Measurements from ENCODE around the gene CD82. TPM values are rescaled to one million over a fixed set of nuclear protein-coding genes. Genes with fewer than 3 reads are reported as not detected.
"Not testable (repeated sequence)": the region's sequence is repeated elsewhere in the genome, so short reads cannot be mapped to it uniquely, and the experiment has no call there.

The CD82 gene
- polyA plus RNA-seq, 3 donors = 40.8 to 89.0 (median 43.0) TPM

DNA sequence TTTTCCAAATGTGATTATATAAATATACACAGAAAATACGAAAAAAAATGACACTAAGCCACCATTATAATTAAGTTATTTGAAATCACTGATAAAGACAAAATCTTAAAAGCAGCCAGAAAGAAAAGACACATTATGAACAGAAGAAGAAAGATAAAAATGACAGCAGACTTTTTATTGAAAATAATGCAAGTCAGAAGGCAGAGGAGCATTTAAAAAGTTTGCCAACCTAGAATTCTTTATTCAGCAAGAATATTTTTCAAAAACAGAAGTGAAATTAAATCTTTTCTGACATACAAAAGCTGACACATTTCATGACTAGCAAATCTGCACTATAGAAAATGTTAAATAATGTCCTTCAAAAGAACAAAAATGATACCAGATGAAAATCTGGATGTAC is 77.8 kb downstream of the CD82 start:
- H4K20me1 ChIP-seq (ENCODE audit: insufficient read depth, low read length) = no peaks in the 10 kb centered on the region
- peaks cover 7 to 25% of the 10 kb centered on the region in 2 donors for H3K9me3 ChIP-seq (replicated peaks in 1 of 2; ENCODE audit: control insufficient read depth in 1 of 2, insufficient read depth in 1 of 2, low read length in 2 of 2)
- Mint-ChIP-seq H3K4me3 (no peak overlapping the region), H3K27ac (no peak overlapping the region), H3K36me3 (peaks cover 5 to 15% of the 10 kb centered on the region in 2 donors), H3K27me3 (ENCODE audit: low read depth in 3 of 3) (peaks cover 0 to 4% (median 2%) of the 10 kb centered on the region in 3 donors), H3K4me1 (peaks cover 16% of the 10 kb centered on the region), H3K9me3 (peaks cover 20 to 26% (median 23%) of the 10 kb centered on the region in 7 donors)
- DNase-seq = no peak
- H3K27me3 ChIP-seq (ENCODE audit: control insufficient read depth in 2 of 2, insufficient read depth in 2 of 2, low read length in 2 of 2) = no peaks in the 10 kb centered on the region
- intact Hi-C loops (cut with micrococcal nuclease) = no loop called here
- no peak overlapping the region for H3K27ac ChIP-seq (ENCODE audit: low read depth in 1 of 2, low read length in 2 of 2)
- no peaks in the 10 kb centered on the region for H3K79me2 ChIP-seq (ENCODE audit: insufficient read depth, low read length)
- H3K4me1 ChIP-seq (ENCODE audit: control insufficient read depth in 1 of 2, insufficient read depth in 2 of 2, low read length in 2 of 2) = peaks cover 5 to 11% of the 10 kb centered on the region in 2 donors
- no CpG with 5 or more reads among the region's 1 CpG for WGBS (ENCODE audit: insufficient coverage)
- no peak overlapping the region for H3K9ac ChIP-seq (ENCODE audit: insufficient read depth, low read length, poor library complexity, severe bottlenecking)
- H3K36me3 ChIP-seq (replicated peaks in 1 of 2; ENCODE audit: control insufficient read depth in 1 of 2, insufficient read depth in 2 of 2, low read length in 2 of 2) = no peaks in the 10 kb centered on the region
- no peak overlapping the region for H2AFZ ChIP-seq (ENCODE audit: insufficient read depth, low read depth, low read length, poor library complexity, severe bottlenecking)
- no peak overlapping the region for H3K4me3 ChIP-seq (replicated peaks in 1 of 3; ENCODE audit: low read depth in 2 of 3, low read length in 3 of 3)
- TF ChIP-seq, protein P1, sequence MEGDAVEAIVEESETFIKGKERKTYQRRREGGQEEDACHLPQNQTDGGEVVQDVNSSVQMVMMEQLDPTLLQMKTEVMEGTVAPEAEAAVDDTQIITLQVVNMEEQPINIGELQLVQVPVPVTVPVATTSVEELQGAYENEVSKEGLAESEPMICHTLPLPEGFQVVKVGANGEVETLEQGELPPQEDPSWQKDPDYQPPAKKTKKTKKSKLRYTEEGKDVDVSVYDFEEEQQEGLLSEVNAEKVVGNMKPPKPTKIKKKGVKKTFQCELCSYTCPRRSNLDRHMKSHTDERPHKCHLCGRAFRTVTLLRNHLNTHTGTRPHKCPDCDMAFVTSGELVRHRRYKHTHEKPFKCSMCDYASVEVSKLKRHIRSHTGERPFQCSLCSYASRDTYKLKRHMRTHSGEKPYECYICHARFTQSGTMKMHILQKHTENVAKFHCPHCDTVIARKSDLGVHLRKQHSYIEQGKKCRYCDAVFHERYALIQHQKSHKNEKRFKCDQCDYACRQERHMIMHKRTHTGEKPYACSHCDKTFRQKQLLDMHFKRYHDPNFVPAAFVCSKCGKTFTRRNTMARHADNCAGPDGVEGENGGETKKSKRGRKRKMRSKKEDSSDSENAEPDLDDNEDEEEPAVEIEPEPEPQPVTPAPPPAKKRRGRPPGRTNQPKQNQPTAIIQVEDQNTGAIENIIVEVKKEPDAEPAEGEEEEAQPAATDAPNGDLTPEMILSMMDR (IDR thresholded peaks at IDR 0.05) = no peak
- no peak overlapping the region for H3K4me2 ChIP-seq (replicated peaks; ENCODE audit: extremely low read depth, low read length, poor library complexity, severe bottlenecking)

DNA sequence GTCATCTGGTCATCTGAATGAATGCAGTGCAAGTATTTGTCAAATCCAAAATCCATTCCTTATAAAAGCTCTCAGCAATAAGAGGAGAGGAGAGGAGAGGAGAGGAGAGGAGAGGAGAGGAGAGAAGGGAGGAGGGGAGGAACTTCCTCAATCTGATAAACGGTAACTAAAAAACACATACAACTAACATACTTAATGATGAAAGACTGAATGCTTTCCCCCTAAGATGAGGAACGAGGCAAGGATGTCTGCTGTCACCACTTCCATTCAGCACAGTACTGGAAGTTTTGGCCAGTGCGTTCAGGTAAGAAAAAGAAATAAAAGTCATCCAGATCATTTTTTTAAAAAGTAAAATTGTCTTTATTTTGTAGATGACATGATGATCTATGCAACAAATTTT is 80.4 kb downstream of the CD82 start:
- H3K36me3 ChIP-seq (replicated peaks in 1 of 2; ENCODE audit: control insufficient read depth in 1 of 2, insufficient read depth in 2 of 2, low read length in 2 of 2) = no peaks in the 10 kb centered on the region
- Mint-ChIP-seq H3K4me3 (no peak overlapping the region), H3K9me3 (peaks cover 15 to 23% (median 22%) of the 10 kb centered on the region in 7 donors), H3K36me3 (peaks cover 5 to 13% of the 10 kb centered on the region in 2 donors), H3K27ac (no peak overlapping the region), H3K27me3 (ENCODE audit: low read depth in 3 of 3) (peaks cover 2 to 13% (median 6%) of the 10 kb centered on the region in 3 donors), H3K4me1 (peaks cover 7% of the 10 kb centered on the region)
- H3K27ac ChIP-seq (ENCODE audit: low read depth in 1 of 2, low read length in 2 of 2) = no peak overlapping the region
- H3K4me3 ChIP-seq (replicated peaks in 1 of 3; ENCODE audit: low read depth in 2 of 3, low read length in 3 of 3) = no peak overlapping the region
- H3K4me2 ChIP-seq (replicated peaks; ENCODE audit: extremely low read depth, low read length, poor library complexity, severe bottlenecking) = no peak overlapping the region
- H2AFZ ChIP-seq (ENCODE audit: insufficient read depth, low read depth, low read length, poor library complexity, severe bottlenecking) = no peak overlapping the region
- no peak overlapping the region for H3K9ac ChIP-seq (ENCODE audit: insufficient read depth, low read length, poor library complexity, severe bottlenecking)
- TF ChIP-seq, protein P1 (IDR thresholded peaks at IDR 0.05) = no peak
- peaks cover 7 to 25% of the 10 kb centered on the region in 2 donors for H3K9me3 ChIP-seq (replicated peaks in 1 of 2; ENCODE audit: control insufficient read depth in 1 of 2, insufficient read depth in 1 of 2, low read length in 2 of 2)
- no peaks in the 10 kb centered on the region for H4K20me1 ChIP-seq (ENCODE audit: insufficient read depth, low read length)
- intact Hi-C loops (cut with micrococcal nuclease) = no loop called here
- no peaks in the 10 kb centered on the region for H3K79me2 ChIP-seq (ENCODE audit: insufficient read depth, low read length)
- no peak for DNase-seq
- no CpG with 5 or more reads among the region's 3 CpGs for WGBS (ENCODE audit: insufficient coverage)
- H3K4me1 ChIP-seq (ENCODE audit: control insufficient read depth in 1 of 2, insufficient read depth in 2 of 2, low read length in 2 of 2) = no peaks in the 10 kb centered on the region
- H3K27me3 ChIP-seq (ENCODE audit: control insufficient read depth in 2 of 2, insufficient read depth in 2 of 2, low read length in 2 of 2) = no peaks in the 10 kb centered on the region

DNA sequence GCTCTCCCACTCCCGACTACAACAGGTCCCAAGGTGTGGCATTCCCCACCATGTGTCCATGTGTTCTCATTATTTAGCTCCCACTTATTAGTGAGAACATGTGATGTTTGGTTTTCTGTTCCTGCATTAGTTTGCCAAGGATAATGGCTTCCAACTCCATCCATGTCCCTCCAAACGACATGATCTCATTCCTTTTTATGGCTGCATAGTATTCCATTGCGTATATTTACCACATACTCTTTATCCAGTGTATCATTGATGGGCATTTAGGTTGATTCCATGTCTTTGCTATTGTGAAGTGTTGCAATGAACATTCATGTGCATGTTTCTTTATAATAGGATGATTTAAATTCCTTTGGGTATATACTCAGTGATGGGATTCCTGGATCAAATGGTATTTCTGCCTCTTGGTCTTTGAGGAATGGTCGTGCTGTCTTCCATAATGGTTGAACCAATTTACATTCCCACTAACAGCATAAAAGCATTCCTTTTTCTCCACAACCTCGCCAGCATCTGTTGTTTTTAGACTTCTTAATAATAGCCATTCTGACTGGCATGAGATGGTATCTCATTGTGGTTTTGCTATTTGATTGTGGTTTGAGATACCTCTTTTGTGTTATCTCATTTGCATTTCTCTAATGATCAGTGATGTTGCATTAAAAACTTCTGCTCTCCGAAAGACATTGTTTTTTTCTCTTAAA is 81.9 kb downstream of the CD82 start:
- intact Hi-C loops (cut with micrococcal nuclease); H3K27ac Mint-ChIP-seq; DNase-seq; H3K4me3 ChIP-seq (replicated peaks in 1 of 3; ENCODE audit: low read depth in 2 of 3, low read length in 3 of 3); H2AFZ ChIP-seq (ENCODE audit: insufficient read depth, low read depth, low read length, poor library complexity, severe bottlenecking); H3K79me2 ChIP-seq (ENCODE audit: insufficient read depth, low read length); H3K4me2 ChIP-seq (replicated peaks; ENCODE audit: extremely low read depth, low read length, poor library complexity, severe bottlenecking); H3K36me3 ChIP-seq (replicated peaks in 1 of 2; ENCODE audit: control insufficient read depth in 1 of 2, insufficient read depth in 2 of 2, low read length in 2 of 2); H3K27me3 ChIP-seq (ENCODE audit: control insufficient read depth in 2 of 2, insufficient read depth in 2 of 2, low read length in 2 of 2); H3K4me1 ChIP-seq (ENCODE audit: control insufficient read depth in 1 of 2, insufficient read depth in 2 of 2, low read length in 2 of 2); H3K4me3 Mint-ChIP-seq; H3K27ac ChIP-seq (ENCODE audit: low read depth in 1 of 2, low read length in 2 of 2); H4K20me1 ChIP-seq (ENCODE audit: insufficient read depth, low read length); H3K9ac ChIP-seq (ENCODE audit: insufficient read depth, low read length, poor library complexity, severe bottlenecking): not testable (repeated sequence)
- peaks cover 15% of the 10 kb centered on the region for H3K4me1 Mint-ChIP-seq
- H3K9me3 Mint-ChIP-seq = peaks cover 13 to 18% (median 16%) of the 10 kb centered on the region in 7 donors
- peaks cover 1 to 14% of the 10 kb centered on the region in 2 donors for H3K9me3 ChIP-seq (replicated peaks in 1 of 2; ENCODE audit: control insufficient read depth in 1 of 2, insufficient read depth in 1 of 2, low read length in 2 of 2)
- no CpG with 5 or more reads among the region's 6 CpGs for whole genome bisulfite sequencing (ENCODE audit: insufficient coverage)
- H3K27me3 Mint-ChIP-seq (ENCODE audit: low read depth in 3 of 3) = peaks cover 2 to 21% (median 14%) of the 10 kb centered on the region in 3 donors
- H3K36me3 Mint-ChIP-seq = peaks cover 2 to 11% of the 10 kb centered on the region in 2 donors

Measured in CD14-positive monocyte (primary cell).